Hypothalamus (tissue), 51 donors: ENCODE measurements around the gene TRAPPC10.

Source experiments
- DNase-seq, 51 donors: peaks; one replicate each; lab custom pipeline; 2025; lab: John Stamatoyannopoulos, UW

The TRAPPC10 gene

DNA sequence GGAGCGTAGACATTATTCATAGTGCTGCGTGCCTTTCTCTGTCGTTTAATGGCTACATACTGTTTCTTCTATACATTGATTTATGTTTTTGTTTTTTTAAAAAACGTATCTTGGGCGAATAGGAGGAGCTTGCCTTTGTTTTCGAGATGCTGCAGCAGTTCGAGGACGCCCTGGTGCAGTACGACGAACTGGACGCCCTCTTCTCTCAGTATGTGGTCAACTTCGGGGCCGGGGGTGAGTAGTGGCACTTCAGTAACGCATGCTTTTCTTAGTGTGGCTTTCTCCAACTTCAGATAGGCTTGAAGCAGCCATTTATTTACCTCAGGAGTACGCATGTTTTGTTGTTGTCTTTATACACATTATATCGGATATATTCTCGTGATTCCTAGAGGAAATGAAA lies 46.9 kb downstream of the TRAPPC10 start:
- no peak for DNase-seq

DNA sequence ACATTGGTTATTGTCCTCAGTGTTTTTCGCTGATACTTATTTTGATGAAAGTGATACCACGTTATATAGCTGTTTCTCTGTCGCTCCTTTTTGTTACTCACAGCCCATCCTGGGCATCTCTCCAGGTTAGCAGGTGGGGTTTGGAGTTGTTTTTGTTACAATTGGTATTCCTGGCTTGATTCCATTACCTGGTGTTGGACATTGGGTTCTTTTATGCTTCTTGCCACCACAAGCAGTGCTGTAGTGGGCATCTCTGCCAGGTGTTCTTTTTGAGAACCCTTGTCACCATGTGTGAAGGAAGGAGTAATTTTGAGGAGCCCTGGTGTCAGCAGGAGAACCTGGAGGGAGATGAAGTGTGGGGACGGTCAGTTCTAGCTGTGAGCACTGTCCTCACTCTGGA lies 47.6 kb downstream of the TRAPPC10 start:
- no peak for DNase-seq

DNA sequence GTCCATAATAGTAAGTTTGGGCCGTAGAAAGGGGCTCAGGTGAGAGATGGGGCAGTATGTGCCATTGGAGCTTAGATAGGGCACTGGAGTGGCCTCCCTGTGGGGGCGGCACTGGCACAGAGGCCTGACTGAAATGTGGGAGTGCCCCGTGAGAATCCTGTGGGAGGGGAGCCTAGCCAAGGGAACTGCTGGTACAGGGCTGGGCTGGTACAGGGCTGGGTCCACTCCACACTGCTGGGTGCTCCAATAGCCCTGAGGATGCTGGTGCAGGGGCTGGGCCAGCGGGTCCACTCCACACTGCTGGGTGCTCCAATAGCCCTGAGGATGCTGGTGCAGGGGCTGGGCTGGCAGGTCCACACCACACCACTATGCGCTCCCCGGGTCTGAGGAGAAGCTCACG lies 50.3 kb downstream of the TRAPPC10 start:
- no peak for DNase-seq

DNA sequence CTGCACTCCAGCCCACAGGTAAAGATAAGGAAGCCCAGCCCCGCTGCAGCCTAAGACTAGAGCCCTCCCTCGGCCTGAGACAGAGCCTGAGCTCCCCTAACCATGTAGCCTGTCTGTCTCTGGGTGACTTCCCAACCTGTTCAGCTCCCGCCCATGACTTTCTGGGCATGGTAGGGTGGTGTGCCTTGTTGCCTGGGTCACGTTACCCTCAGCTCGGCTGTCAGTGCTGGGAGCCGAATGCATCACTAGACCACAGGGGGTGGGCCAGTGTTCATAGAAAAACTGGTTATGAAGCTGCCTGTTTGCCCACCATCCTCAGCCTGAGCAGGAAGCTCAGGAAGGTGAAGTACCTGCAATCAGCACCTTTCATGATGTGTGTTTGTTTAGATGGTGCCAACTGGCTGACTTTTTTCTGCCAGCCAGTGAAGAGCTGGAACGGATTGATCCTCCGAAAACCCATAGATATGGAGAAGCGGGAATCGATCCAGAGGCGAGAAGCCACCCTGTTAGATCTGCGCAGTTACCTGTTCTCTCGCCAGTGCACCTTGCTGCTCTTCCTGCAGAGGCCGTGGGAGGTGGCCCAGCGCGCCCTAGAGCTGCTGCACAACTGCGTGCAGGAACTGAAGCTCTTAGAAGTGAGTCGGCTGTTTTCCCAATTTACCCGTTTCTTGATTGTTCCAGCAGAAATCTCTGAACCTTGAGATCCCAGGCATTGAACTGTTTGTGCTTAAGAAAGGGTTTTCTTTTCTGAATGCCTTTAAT lies 51.2 kb downstream of the TRAPPC10 start:
- no peak for DNase-seq

DNA sequence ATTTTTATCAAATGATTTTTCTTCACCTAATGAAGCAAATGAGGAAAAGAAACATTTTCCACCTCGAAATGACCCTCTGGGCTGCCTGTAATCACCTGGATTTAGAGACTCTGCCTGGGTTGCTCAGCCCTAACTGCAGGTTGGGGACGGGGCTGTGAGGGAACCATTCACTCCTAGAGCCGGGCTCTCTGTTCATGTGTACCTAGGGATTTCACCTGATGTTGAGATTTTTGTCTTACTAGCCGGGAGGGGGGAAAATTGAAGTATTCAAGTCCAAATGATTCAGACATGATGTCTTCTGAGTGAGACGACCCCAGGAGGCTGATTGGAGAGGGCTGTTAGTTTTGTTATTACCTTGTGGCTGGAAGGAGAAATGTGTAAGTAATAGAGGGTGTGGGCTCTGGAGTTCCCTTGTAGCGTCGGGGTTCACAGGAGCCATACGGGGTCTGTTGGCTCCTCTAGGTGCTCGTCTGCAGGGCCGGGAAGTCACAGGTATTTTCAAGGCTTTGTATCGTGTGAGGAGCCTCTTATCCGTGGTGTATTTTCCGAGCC lies 52.8 kb downstream of the TRAPPC10 start:
- no peak for DNase-seq

DNA sequence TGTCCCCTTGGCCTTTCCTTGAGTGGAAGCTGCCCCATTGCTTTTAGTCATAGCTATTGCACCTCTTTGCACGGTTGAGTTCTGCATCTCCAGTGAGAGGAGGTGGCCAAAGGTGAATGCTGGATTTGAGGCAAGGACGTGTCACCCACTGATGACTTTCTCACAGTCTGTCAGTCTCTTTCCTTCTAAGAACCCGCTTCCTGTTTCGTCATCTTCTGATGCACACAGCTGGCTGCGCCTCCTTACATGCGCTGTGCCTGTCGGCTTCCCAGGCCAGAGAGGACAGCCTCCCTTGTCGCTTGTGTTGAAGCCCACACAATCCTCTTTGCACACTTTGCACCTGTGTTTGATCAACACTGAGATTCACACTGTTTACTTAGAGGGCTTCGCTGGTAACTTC lies 53.3 kb downstream of the TRAPPC10 start:
- no peak for DNase-seq

DNA sequence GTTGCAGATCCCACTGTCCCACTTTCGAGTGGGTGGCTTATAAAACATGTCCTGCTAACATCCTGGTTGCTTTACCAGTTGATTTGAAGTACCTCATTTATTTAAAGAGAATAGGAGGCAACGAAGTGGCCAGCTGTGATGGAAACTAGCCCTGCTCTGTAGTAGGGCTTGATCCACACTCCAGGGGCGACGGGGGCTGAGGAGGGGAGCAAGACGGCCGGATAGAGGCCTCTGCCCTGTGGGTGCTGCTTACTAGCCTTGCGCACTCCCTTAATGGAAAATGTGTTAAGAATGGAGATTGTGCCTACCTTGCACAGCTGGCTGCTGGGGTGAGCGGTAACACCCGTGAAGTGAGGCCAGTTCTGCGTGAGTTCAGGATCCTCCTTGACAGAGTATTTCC lies 54.0 kb downstream of the TRAPPC10 start:
- DNase-seq, result no peak

DNA sequence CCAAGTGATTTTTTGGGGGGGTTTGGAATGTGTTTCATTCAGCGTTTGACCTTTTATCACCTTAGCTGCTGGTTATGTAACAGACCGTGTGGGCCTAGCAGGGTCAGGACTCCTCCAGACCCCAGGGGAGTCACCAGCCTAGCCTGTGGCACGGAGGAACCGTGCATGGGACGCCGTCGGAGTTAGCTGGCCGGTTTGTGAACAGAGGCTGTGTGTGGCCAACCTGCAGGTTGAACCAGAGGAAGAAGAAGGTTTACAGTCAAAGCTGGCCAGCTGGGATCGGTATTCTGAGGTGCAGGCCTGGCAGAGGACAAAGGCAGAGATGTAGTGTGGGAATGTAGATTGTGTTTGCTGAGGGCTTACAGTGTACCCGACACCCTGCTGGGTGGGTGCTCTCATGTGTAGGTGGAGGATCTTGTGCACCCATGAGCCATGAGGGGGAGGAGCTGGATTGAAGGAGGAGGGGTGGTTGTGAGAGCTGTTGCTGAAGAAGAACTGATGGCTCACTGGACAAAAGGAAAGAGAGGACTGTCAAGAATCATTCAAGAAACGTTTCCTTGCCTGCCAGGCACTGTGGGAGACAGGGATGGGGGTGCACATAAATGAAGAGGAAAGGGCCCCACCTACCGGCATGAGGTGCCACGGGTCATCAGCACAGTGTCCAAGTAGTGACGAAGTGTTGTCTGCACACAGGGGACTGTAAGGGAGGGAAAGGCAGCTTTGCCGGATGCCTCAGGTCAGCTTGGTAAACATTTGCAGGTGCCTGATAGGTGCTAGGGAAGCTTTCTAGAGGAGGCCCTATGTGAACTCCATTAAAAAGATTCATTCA lies 55.1 kb downstream of the TRAPPC10 start:
- DNase-seq, result no peak

DNA sequence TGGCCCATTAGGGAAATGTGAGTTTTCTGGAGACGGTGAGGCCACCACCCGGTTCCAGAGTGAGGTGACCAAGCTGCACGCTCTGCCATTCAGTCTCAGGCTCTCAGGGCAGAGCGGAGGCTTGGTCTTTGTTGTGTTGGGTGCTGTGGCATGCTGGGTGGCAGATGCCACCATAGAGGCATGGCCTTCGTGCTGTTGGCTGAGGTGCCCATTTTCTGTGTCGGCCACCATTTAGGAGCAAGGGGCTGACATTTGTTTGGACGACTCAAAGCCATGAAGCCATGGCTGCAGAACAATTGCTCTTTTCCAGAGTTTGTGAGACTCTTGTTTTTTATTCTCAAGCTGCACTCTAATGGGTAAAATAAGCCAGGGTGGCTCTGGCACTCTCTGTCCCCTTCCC lies 58.3 kb downstream of the TRAPPC10 start:
- no peak for DNase-seq

DNA sequence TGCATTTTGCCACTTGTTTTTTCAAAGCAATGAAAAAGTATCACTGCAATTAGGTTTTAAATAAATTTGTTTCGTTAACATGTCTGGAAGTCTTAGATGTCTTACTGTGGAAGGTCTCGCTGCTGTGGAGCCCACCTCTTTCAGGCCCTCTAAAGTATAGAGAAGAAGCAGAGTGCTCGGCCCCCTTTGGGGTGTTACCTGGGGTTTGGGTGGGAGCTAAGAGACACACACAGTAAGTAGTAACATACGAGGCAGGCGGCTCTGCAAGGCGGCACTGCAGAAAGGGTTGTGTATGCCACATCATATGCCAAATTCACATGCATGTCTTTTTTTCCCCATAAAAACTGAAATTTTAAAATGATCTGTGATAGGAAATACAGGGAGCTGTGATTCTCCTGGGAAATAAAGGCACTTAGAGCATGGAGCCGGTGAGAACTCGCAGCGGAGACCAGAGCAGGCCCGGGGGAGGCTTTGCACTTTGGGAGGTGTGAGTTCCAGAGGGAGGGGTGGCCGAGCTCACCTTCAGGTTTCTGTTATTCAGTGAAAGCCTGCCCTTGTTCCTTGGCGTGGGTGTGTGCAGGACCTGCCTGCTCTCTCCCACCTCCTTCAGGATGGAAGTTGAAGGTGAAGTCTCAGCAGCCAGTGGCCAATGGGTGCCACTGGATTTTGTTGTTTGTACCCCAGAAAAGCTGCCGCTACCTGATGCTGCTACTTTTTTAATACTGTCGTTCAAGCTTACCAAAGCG lies 59.4 kb downstream of the TRAPPC10 start:
- no peak for DNase-seq

DNA sequence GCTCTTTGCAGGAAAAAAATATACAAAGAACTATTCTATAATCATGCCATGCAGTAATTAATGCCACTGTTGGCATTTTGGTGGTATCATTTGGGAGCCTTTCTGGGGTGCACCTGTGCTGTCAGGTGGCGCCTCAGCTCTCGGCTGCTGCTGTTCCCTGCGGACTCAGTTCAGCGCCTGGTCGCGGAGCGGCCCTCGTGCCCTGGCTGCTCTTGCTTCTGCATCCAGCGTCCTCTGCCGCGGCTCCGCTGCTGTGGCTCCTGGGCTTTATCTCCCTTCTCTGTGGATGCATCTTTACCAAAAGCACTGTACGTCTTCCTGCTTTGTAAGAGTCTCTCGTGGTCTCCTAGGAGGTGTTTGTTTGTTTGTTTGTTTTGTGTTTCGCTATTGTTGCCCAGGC lies 60.0 kb downstream of the TRAPPC10 start:
- no peak for DNase-seq

DNA sequence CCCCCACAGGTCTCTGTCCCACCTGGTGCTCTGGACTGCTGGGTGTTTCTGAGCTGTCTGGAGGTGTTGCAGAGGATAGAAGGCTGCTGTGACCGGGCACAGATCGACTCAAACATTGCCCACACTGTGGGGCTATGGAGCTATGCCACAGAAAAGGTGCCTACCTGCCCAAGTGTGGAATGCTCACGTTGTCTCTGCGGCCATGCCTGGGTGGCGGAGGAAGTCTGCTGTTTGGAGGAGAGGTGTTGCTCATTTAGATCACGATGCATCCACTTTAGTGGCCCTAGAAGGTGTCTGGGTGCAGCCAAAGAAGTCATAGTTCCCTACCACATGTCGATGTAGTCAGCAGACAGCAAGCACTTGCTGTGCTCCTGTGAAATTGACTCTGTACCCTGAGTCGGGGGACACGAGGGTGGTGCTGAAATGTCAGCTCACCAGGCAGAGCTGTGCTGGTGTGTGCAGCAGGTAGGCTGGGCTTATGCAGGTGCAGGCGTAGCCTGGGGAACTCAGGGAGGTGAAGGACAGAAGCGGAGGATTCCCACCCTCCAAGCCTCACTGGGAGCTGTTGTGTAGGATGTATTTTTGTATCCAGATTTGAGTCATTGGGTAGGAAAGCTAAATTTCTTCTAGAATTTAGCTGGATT lies 62.3 kb downstream of the TRAPPC10 start:
- peak in 3 of 51 donors; percentile 16 to 58 (median 45) for DNase-seq

DNA sequence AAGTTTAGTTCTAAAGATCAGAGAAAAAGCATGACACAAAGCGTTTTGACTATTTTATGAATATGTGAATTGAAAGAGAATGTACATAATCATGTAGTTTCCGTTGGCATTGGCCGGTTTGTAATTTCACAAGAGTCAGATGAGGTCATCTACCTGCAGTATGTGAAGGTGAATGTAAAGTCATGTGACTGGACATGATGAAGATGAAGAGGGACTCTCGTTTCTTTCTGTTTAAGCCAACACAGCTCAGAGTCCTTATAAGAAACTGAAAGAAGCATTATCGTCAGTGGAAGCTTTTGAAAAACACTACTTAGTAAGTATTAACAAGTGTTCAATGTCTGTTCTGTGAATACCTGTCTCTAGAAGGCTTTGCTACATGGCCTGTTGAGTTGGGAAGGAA lies 64.2 kb downstream of the TRAPPC10 start:
- no peak for DNase-seq

DNA sequence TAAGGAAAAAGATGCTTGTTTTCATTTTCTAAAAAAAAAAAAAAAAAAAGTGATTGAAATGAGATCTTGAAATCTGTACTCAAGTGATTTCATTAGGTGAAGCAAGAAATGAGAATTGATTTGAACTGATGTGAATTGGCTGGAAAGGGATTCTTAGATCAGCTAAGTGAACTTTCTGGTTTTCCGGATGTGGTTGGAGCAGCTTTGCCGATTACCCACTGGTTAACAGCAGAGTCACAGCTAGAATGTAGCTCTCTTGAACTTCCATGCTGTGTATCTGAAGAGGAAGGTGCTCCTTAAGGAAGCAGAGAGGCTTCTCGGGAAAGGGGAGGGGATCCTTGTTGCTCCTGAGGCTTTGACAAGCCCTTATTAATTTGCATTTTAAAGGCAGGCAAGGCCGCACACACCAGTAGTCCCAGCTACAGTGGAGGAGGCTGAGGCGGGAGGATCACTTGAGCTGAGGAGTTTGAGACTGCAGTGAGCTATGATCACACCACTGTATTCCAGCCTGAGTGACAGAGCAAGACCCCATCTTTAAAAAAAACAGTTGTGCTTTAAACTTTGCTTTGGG lies 66.4 kb downstream of the TRAPPC10 start:
- no peak for DNase-seq

DNA sequence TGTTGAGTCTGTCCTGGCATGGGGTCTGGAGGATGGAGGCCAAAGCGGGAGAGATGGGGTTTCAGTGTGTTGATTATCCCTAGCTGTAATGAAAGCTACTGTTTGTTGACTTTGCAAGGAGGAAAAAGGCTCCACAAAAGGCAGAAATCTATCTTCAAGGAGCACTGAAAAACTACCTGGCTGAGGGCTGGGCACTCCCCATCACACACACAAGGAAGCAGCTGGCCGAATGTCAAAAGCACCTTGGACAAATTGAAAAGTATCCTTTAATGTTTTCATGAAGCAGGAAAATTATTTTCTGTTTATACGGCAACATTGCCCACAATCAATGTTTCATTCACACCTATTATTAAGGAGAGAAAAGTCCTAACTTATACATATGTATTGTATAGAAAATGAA lies 67.3 kb downstream of the TRAPPC10 start:
- no peak for DNase-seq

DNA sequence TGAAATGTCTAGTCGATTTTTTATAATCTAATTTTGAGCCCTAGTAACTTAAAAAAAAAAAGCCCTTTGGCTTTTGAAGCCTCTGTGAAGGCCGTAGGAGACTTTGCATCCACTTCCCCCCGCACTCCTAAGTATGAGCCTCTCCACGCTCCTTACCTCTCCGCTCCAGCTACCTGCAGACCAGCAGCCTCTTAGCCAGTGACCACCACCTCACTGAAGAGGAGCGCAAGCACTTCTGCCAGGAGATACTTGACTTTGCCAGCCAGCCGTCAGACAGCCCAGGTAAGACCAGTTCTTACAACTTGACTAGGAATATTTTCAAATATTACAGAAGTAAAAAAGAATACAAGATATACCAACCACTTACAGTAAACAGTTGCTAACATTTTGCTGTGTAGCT lies 67.7 kb downstream of the TRAPPC10 start:
- no peak for DNase-seq

DNA sequence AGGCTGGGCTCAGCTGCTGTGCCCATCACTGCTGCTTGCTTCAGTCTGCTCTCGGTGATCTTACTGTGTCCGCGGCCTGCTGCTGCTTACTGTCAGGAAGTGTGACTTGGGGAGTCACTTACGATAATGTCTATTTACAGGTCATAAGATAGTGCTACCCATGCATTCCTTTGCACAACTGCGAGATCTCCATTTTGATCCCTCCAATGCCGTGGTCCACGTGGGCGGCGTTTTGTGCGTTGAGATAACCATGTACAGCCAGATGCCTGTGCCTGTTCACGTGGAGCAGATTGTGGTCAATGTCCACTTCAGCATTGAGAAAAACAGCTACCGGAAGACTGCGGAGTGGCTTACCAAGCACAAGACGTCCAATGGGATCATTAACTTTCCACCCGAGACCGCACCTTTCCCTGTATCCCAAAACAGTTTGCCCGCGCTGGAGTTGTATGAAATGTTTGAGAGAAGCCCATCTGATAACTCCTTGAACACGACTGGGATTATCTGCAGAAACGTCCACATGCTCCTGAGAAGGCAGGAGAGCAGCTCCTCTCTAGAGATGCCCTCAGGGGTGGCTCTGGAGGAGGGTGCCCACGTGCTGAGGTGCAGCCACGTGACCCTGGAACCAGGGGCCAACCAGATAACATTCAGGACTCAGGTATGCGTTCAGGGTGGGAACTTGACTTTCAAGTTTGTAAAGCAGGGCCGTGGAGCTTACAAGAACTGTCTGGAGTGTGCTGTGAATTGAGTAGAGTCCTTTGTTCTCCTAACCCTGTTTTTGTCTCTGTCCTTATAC lies 70.7 kb downstream of the TRAPPC10 start:
- DNase-seq, result peak in 1 of 51 donors; percentile 8

DNA sequence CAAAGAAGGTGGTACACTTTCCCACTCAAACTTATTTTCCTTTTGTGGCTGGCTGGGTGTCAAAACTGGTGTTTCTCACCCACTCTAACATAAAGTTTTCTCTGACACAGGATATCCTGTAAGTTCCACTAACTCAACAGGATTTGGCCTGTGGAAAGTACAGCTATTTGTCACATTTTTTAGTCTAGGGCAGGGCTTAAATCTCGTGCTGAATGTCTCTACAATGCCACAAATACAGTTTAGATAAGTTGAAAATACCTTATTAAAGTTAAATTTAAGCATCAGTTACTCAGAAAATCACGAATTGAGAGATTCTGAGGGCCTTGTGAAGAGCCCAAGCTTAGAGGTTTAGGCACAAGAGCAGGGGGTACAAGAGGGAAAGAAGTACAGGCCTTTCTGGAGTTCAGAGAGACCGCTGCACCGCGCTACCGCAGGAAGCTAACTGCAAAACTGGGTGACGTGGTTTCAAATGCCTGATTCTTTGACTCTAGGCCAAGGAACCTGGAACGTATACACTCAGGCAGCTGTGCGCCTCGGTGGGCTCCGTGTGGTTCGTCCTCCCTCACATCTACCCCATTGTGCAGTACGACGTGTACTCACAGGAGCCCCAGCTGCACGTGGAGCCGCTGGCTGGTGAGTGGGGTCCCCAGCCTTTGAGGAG lies 71.7 kb downstream of the TRAPPC10 start:
- DNase-seq, result peak in 1 of 51 donors; percentile 36
